WERI-Rb-1 (cell line): ENCODE data around the gene GIPC1.

ENCODE experiments used
- DNase-seq: peaks from one replicate; pipeline ENCODE4 v3.0.0-alpha.2; 2020
- H3K27ac ChIP-seq: fragments of 250-450 bp; sonication (Bioruptor Pico); 2 replicates; pipeline ENCODE4 v1.5.1; 2020; ENCODE audit warnings: mild to moderate bottlenecking, moderate library complexity
- H3K27me3 ChIP-seq: fragments of 250-450 bp; sonication (Bioruptor Pico); 2 replicates; pipeline ENCODE4 v1.5.1; 2021; ENCODE audit warnings: mild to moderate bottlenecking, low read depth, moderate library complexity; ENCODE audit not compliant: insufficient read depth, severe bottlenecking
- H3K36me3 ChIP-seq: fragments of 250-450 bp; sonication (Bioruptor Pico); 2 replicates; pipeline ENCODE4 v1.5.1; 2020; ENCODE audit warnings: mild to moderate bottlenecking, moderate library complexity
- H3K4me3 ChIP-seq: 2 replicates; pipeline ENCODE4 v1.5.1; 2011; ENCODE audit warnings: low read depth, mild to moderate bottlenecking, control low read depth, low read length
- H3K9me3 ChIP-seq: fragments of 250-450 bp; sonication (Bioruptor Pico); 2 replicates; pipeline ENCODE4 v1.5.1; 2021; ENCODE audit warnings: mild to moderate bottlenecking, moderate library complexity; ENCODE audit not compliant: severe bottlenecking
- CTCF ChIP-seq: IDR thresholded peaks from 2 replicates; pipeline ENCODE4 v1.5.1; 2011; ENCODE audit warnings: low read depth, mild to moderate bottlenecking, control low read depth, inconsistent platforms, low read length

Gene GIPC1

GRCh38 chr19:14440049-14440448, 55.9 kb downstream of the GIPC1 start:
- H3K9me3 ChIP-seq, result no peaks in the 10 kb centered on the region
- no peak overlapping the region for H3K4me3 ChIP-seq
- H3K36me3 ChIP-seq, result peaks cover 38% of the 10 kb centered on the region
- no peak for DNase-seq
- no peak for TF ChIP-seq CTCF
- H3K27ac ChIP-seq, result no peak overlapping the region
- no peaks in the 10 kb centered on the region for H3K27me3 ChIP-seq

DNA sequence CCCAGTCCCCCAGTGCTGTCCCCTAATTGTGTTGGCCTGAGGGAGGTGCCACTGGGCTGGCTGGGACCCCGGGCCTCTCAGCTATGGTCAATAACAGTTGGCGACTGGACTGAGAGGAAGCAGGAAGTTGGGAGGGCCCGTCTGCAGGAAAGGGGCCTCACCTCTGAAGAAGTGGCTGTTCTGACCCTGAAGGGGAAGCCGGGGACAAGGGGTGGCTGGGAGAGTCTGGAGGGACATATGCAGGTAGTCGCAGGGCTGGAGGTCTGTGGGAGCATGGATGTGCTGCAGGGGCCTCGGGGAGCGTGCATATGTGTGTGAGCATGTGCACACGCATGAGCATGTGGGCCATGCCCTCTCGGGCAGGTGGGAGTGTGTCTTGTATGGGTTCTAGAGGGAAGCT, 56.9 kb downstream of the GIPC1 start:
- H3K27ac ChIP-seq, result no peak overlapping the region
- TF ChIP-seq CTCF, result no peak
- H3K4me3 ChIP-seq, result no peak overlapping the region
- DNase-seq, result no peak
- no peaks in the 10 kb centered on the region for H3K9me3 ChIP-seq
- H3K36me3 ChIP-seq, result peaks cover 32% of the 10 kb centered on the region
- H3K27me3 ChIP-seq, result no peaks in the 10 kb centered on the region

DNA sequence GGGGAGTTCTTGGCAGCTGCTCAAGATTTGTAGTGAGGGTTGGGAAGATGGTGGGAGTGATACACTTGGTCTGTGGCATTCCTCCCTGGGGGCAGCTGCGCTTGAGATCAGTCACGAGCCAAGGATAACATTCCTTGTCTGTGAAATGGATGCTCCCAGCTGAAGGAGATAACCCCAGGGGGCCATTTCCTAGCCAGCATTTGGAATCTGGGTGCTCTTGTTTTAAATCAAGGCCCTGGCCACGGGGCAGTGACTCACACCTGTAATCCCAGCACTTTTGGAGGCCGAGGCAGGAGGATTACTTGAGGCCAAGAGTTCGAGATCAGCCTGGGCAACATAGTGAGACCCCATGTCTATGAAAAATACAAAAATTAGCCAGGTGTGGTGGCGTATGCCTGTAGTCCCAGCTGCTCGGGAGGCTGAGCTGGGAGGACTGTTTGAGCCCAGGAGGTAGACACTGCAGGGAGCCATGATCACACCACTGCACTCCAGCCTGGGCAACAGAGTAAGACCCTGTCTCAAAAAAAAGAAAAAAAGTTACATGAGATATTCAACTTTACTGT, 58.3 kb downstream of the GIPC1 start:
- no peak for TF ChIP-seq CTCF
- Histone ChIP-seq H3K27me3 (no peaks in the 10 kb centered on the region), H3K27ac (no peak overlapping the region), H3K4me3 (no peak overlapping the region), H3K9me3 (no peaks in the 10 kb centered on the region), H3K36me3 (peaks cover 21% of the 10 kb centered on the region)
- no peak for DNase-seq

DNA sequence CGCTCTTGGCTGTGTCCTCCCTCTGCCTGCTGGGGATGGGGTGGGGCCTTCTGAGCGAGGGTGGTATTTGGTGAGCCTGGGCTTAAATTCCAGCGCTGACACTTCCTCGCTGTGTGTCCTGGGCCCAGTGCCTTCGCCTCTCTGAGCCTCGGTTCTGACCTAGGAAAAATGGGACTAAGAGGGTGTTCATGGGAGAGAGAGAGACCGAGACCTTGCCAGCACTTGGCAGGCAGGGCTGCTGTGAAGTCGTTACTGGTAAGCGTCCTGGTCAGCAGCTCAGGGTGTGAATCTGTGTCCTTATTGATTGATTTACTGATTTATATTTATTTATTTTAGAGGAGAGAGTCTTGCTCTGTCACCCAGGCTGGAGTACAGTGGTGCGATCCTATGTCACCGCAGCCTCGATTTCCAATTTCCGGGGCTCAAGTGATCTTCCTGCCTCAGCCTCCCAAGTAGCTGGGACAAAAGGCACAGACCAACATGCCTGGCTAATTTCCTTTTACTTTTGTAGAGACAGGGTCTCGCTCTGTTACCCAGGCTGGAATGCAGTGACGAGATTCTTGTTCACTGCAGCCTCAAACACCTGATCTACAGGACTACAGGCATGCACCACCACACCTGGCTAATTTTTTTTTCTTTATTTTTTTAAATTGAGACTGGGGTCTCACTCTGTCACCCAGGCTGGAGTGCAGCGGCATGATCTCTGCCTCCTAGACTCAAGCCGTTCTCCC, 60.4 kb downstream of the GIPC1 start:
- DNase-seq, result no peak
- H3K27ac ChIP-seq, result no peak overlapping the region
- H3K27me3 ChIP-seq, result no peaks in the 10 kb centered on the region
- no peaks in the 10 kb centered on the region for H3K9me3 ChIP-seq
- H3K36me3 ChIP-seq, result peaks cover 7% of the 10 kb centered on the region
- no peak overlapping the region for H3K4me3 ChIP-seq
- TF ChIP-seq CTCF, result no peak

GRCh38 chr19:14434543-14435319, 61.2 kb downstream of the GIPC1 start:
- Histone ChIP-seq H3K36me3 (peaks cover 7% of the 10 kb centered on the region), H3K9me3 (no peaks in the 10 kb centered on the region), H3K4me3 (no peak overlapping the region), H3K27me3 (no peaks in the 10 kb centered on the region), H3K27ac (no peak overlapping the region)
- TF ChIP-seq CTCF, result no peak
- no peak for DNase-seq
